Measurements from ENCODE around the gene MACROD2.

GRCh38 chr20:15818651-15819071, 1823.3 kb downstream of the MACROD2 start:
- TF ChIP-seq CTCF (IDR thresholded peaks at IDR 0.05) (no peak), POLR2A (IDR thresholded peaks at IDR 0.05) (no peak)

Data from tibial nerve (tissue), 3 donors.